ENCODE data around the gene CGB8.
"Not testable (repeated sequence)": the region's sequence is repeated elsewhere in the genome, so short reads cannot be mapped to it uniquely, and the experiment has no call there.

CGB8 gene

DNA sequence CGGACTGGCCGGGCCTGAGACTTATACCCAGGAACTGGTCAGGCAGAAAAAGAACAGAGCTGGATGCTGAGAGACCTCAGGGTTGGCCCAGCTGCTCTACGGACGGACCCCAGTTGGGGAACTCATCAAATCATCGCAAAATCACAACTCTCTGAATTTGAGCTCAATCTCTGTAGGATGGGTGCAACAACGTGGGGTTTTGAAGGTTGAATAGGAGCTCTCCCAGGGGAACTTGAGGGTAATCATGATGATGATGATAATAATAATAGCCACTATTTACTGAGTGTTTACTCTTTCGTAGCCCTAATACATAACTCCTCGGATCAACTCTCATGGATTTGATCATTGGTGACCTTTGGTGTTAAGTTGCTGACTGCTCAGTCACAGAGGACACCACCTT, 18.6 kb downstream of the CGB8 start:
- not testable (repeated sequence) for DNase-seq (ENCODE audit: low read depth in 2 of 2)

DNA sequence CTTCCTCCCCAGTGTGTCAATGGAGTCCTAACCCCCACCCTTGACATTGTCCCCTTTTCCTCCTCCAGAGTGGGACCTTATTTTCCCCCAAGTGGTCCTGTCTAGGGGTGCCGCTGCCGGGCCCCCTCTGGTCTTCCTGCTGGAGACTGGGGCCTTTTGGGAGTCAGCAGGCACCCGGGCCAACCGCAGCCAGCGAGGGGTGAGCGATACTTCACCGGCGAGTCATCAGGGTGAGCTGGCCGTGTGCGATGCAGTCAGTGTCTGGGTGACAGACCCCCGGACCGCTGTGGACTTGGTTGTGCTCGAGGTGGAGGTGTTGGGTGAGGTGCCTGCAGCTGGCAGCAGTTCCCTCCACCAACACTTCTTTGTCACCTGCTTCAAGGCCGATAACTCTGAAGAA, 19.2 kb downstream of the CGB8 start:
- not testable (repeated sequence) for DNase-seq (ENCODE audit: low read depth in 2 of 2)

DNA sequence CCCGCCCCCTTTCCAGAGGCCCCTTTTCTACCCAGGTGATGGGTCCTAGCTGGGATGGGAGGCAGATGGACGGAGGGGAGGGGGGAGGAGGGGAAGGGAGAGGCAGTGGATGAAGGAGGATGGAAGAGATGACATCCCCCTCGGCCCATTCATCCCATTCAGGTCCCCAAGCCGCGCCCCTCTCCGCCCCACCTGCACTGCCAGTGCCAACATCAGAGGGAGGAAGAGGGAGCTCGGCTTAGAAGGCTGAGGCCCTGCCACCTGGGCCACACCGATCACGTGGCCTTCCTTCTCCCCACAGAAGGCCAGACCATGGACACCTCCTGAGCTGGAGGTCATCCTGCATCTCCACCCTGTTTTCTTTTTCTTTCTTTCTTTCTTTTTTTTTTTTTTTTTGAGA, 20.2 kb downstream of the CGB8 start:
- not testable (repeated sequence) for DNase-seq (ENCODE audit: low read depth in 2 of 2)

DNA sequence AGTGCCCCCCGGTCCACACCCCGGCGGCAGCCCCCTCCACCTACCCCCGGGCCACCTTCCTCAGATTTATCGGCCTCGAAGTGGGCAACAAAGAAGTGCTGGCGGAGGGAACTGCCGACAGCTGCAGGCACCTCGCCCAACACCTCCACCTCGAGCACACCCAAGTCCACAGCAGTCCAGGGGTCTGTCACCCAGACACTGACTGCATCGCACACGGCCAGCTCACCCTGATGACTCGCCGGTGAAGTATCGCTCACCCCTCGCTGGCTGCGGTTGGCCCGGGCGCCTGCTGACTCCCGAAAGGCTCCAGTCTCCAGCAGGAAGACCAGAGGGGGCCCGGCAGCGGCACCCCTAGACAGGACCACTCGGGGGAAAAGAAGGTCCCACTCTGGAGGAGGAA, 23.3 kb downstream of the CGB8 start:
- DNase-seq (ENCODE audit: low read depth in 2 of 2) = not testable (repeated sequence)

DNA sequence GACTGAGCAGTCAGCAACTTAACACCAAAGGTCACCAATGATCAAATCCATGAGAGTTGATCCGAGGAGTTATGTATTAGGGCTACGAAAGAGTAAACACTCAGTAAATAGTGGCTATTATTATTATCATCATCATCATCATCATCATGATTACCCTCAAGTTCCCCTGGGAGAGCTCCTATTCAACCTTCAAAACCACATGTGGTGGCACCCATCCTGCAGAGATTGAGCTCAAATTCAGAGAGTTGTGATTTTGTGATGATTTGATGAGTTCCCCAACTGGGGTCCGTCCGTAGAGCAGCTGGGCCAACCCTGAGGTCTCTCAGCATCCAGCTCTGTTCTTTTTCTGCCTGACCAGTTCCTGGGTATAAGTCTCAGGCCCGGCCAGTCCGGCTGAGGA, 23.8 kb downstream of the CGB8 start:
- DNase-seq (ENCODE audit: low read depth in 2 of 2) = not testable (repeated sequence)

DNA sequence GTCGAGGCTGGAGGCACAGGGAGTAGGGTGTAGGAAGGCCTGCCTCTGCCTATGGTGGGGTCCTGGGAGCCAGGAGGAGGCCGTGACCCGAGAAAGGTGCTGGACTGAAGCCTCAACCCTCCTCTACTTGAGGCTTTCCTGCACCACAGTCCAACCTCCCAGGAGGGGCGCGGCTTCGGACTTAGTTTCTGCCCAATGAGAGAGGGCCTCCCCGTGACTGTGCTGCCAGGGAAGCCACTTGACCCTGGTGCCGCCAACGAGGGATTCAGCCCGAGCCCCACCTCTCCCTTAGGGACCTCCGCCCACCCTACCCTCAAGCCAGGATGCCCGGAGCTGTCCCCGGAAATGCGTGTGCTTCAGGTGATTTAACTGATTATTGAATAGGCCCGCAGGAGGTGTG, 24.7 kb downstream of the CGB8 start, which contains the start of gene CGB3:
CGB3 (minus strand) TSS at position 101 of the 400 bp plus-strand sequence. CDS start 362 bp downstream, outside the sequence.
- DNase-seq (ENCODE audit: low read depth in 2 of 2) = not testable (repeated sequence)

DNA sequence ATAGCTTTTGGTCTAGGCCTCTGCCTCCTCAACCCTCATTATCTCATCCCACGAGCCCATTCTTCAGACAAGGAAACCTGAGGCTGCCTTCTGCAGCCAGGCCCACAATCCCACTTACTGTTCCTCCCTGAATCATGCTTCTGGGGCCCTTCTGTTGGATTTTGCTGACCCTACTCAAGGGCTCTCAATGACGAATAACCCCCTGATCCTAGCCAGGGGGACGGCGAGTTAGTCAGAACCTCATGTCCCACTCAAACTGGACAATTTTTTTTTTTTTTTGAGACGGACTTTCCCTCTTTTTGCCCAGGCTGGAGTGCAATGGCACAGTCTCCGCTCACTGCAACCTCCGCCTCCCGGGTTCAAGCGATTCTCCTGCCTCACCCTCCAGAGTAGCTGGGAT, 26.8 kb downstream of the CGB8 start:
- no peak for DNase-seq (ENCODE audit: low read depth in 2 of 2)

DNA sequence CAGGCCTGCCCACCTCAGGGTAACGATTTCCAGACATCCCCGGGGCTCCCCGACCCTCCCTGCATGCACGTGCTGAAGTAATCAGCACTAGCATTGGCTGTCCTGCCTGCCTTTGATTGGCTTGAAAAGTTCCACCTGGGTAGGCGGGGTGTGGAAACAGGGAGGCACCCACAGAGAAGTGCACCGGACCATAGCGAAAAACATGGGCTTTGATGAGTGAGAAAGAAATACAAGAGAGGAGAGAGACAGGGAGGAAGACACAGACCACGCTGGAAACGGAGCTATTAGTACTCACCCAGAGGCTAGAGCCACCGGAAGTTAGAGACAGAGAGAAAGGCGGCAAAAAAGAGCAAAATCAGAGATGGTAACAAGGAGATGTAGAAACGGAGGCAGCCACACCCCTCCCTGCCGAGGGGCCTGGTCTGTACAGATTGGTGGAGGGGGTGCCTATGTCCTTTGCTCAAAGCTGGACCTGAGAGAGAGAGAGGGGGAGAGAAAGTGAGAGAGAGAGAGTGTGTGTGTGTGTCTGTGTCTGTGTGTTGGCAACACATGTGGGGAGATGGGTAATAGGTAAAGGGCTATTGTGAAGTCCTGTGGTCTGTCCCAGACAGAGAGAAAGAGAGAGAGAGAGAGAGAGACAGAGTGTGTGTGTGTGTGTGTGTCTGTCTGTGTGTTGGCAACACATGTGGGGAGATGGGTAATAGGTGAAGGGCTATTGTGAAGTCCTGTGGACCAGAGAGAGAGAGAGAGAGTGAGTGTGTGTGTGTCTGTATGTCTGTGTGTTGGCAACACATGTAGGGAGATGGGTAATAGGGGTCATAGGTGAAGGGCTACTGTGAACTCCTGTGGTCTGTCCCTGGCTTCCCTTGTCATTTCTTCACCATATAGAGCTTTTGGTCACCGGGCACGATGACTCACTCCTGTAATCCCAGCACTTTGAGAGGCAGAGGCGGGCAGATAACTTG, 27.7 kb downstream of the CGB8 start:
- no peak for DNase-seq (ENCODE audit: low read depth in 2 of 2)

DNA sequence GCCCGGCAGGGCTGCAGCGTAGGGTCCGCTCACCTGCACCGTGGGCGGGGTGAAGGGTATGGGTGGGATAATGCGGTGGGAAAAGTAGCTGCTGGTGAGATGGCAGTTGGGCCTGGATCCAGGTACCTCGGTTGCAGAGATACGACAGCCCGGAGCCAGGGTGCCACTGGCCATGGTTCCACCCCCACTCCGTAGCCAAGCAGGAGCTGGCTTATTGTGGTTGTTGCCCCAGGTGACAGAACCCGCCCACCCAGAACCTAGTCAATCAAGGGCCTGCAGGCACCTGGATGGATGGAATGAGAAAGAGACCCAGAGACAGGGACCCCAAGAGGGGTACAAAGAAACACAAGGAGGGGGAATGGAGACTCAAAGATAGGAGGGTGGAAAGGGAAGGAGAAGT, 28.6 kb downstream of the CGB8 start:
- DNase-seq (ENCODE audit: low read depth in 2 of 2) = no peak

DNA sequence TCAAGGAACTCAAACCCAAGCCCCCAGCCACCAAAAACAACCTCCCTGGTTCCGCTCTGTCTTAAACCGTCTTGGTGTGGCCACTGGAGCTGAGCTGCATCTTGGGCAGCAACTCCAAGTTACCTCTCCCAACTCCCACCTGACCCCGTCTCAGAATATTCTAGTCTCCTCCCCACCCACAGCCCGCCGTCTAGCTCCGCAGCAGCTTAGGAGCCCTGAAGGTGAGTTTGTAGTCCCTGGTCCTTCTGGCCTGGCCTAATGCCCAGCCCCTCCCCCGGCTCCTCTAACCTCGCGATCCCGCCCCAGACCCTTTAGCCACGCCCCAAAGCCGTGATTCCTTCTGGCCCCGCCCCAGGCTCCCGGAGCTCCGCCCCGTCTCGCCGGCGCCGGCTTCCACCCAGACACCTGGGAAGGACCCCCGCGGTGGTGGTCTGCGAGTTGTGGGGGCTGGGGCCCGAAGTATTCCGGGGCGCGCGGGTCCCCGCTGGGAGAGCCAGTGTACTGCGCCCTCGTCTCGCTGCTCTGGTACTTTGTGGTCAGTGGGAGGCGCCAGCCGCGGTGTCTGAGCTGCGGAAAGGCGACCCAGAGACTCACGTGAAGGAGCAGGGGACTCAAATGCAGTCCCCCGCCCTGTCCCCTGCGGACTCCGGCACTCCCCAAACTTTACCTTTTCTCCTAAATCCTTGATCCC, 29.5 kb downstream of the CGB8 start:
- DNase-seq (ENCODE audit: low read depth in 2 of 2) = peak; percentile 43 to 63

DNA sequence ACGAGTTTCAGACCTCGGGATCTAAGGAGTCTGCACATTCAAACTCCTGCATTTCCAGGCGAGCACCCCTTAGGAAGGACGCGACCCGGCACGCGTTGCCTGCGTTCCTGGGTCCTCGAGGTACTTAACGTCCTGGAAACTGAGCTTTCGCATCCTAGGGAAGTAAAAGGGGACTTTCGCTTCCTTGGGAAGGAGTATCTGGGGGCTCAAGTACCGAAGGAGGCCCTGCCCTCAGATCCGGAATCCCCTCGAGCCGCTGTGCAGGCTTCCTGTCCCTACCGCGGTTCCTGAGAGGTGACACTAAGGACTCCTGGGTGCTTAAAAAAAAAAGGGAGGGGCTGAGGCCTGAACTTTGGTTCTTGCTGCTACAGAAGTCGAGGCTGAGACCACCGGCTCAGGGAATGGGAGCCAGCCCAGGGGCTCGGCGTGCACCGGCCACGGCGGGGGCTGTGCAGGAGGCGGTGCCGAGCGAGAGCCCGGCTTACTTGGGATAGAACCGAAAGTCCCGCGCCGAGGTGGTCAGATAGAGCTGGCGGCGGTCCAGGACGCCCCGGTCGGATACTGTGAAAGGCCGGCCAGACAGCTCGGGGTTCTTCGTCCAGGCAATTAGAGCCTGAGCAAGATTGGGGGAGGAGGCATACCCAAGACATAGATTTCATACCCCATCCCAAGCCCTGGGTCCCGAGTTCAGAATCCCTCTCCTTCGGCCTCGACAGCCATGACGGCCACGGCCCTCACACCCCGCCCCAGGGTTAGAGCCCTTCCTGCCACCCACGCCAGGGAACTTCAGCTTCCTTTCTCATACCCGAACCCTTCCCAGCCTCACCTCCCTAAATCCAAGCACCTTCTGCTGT, 30.3 kb downstream of the CGB8 start:
- not testable (repeated sequence) for DNase-seq (ENCODE audit: low read depth in 2 of 2)

DNA sequence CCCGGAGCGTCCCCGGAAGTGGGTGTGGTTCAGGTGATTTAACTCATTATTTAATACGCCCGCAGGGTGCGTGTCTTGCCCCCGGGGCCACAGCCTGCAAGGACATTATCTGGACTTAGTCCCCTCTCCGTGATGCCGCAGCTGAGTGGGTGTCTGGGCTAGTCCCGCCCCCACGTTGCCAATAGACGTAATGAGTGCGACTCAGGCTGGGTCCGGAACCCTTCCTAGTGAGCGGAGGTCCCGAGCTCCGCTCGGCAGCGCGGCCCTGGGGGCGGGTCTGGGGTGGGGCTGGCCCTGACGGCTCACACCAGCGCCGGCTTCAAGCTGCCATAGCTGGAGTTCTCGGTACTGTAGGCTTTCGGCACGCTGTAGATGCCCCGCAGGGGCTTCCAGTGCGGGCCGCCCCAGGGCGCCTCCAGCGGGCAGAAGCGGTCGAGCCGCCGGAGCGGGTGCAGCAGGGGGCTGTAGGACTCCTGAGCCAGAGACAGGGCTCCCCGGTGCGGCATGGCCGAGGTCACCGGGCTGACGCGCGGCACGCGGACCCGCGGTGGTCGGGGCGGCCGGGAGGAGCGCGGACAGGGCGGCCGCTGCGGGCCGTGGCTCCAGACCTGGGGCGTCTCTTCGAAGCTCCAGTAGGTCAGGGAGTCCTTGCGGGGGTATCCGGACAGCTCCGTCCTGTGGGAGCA, 31.1 kb downstream of the CGB8 start:
- peak; percentile 46 to 50 for DNase-seq (ENCODE audit: low read depth in 2 of 2)

DNA sequence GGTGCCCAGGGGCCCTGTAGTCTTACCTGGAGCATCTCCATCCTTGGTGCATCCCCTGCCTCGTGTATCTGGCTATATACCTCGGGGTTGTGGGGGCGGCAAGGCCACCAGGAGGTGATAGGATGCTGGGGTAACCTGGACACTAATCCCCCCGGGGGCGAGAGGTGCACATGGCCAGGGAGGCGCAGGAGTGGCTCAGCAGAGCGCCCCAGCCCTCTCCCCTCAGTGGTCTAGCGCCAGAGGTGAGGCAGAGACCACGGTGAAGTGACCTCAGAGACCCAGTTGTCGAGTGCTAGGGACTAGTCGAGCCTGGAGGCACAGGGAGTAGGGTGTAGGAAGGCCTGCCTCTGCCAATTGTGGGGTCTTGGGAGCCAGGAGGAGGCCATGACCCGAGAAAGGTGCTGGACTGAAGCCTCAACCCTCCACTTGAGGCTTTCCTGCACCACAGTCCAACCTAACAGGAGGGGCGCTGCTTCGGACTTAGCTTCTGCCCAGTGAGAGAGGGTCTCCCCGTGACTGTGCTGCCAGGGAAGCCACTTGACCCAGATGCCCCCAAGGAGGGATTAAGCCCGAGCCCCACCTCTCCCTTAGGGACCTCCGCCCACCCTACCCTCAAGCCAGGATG, 31.8 kb downstream of the CGB8 start, which contains the start of gene LHB:
LHB (minus strand) TSS at position 51 of the 625 bp plus-strand sequence; CDS start at position 41, 10 bp downstream.
- no peak for DNase-seq (ENCODE audit: low read depth in 2 of 2)

DNA sequence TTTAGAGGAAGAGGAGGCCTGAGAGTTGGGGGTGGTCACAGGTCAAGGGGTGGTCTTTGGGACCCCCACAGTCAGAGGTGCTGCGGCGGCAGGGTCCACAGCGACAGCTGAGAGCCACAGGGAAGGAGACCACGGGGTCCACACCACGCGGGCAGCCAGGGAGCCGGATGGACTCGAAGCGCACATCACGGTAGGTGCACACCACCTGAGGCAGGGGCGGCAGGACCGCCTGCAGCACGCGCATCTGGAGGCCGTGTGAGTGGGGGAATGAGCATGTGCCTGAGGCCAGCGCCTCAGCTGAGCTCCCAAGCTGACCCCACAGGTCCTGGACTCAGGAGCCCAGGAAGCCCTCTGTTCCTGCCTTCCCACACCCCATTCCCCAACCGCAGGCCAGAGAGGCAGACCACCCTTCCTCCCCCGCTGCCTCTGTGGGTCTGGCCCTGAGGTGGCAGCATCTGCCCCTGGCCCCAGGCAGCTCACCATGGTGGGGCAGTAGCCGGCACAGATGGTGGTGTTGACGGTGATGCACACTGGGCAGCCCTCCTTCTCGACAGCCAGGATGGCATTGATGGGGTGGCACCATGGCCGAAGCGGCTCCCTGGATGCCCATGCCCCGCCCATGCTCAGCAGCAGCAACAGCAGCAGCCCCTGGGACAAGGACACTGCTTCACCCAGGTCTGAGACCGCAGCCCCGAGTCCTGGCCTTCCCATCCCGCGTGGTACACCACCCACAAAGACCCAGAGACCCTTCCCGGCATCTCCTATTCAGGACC, 32.7 kb downstream of the CGB8 start:
- DNase-seq (ENCODE audit: low read depth in 2 of 2) = no peak

DNA sequence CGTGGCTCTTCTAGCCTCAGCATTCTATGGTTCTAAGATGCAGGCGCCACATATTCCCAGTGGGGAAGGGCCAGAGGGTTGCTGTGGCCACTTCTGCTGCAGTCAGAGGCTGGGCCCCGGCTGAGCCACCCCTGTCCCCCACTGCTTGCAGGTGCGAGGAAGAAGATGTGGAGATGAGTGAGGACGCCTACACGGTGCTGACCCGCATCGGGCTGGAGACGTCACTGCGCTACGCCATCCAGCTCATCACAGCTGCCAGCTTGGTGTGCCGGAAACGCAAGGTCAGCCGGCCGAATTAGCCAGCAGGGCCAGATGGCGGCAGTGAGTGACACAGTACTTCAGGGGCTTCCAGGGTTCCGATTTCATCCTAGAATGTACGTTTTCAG, 34.0 kb downstream of the CGB8 start:
- DNase-seq (ENCODE audit: low read depth in 2 of 2) = no peak

DNA sequence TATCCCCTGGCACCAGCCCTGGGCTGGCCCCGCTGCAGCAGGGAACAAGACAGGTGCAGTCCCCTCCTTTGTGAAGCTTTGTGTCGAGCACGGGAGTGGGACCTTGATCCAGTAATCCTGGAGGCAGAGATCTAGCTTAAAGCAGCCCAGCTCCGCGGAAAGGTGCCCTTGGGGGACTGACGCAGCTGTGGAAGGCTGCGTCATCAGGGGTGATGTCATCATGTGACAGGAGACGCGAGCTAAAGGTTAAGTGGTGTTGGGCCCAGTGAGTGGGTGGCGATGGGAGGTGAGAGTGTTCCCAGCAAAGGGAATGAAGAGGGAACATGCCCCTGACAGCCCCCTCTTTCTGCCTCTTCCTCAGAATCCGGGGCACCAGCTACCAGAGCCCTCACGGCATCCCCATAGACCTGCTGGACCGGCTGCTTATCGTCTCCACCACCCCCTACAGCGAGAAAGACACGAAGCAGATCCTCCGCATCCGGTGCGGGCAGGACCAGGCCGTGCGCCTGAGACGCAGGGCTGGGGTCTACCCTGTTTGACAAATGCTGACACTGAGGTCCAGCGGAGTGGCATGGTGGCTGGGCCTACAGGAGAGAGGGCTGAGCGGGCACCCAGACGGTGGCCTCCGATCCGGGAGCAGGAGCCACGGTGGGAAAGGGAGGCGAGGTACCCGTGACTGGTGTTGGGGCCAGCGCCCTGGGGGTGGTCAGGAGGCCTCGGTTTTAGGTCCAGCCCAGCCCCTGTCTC, 34.6 kb downstream of the CGB8 start:
- DNase-seq (ENCODE audit: low read depth in 2 of 2) = no peak

DNA sequence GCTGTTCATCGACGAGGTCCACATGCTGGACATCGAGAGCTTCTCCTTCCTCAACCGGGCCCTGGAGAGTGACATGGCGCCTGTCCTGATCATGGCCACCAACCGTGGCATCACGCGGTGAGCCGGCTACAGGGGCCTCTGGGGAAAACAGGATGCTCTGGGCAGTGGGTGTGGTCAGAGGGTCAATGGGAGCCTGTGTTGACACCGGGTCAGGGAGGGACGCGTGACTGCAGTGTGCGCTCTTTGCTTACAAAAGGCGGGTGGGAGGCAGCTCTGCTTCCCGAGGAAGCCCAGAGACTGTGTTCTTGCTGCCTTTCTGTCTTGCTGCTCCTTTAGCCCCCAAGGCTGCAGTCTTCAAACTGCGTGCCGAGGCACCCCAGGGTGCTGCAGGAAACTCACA, 37.7 kb downstream of the CGB8 start:
- DNase-seq (ENCODE audit: low read depth in 2 of 2) = no peak

DNA sequence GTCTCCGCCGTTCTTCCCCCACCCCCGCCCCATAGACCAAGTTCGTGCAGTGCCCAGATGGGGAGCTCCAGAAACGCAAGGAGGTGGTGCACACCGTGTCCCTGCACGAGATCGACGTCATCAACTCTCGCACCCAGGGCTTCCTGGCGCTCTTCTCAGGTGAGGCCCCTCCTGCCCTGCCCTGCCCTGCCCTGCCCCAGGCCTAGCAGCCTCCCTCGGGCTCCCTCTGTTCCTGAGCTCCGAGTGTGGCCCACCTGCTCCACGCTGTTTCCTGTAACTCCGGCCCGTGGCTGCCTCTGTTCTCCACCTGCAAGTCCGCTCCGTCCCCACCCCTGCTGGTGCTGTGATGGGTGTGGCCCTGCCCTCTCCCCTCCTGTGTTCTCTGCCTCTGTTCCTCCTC, 38.5 kb downstream of the CGB8 start:
- no peak for DNase-seq (ENCODE audit: low read depth in 2 of 2)

DNA sequence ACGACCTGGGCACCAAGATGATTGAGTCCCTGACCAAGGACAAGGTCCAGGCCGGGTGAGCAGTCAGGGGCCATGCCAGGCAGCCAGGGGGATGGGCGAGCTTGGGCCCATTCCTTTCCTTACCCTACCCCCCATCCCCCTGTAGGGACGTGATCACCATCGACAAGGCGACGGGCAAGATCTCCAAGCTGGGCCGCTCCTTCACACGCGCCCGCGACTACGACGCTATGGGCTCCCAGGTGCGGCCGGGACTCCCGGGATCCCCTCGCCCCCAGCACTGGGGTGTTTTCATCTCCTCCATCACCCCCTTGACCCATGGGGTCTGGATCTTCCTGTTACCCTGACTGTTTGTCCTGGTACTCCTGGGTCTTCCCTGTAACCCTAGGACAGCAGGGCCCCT, 39.1 kb downstream of the CGB8 start:
- no peak for DNase-seq (ENCODE audit: low read depth in 2 of 2)

Data from stimulated activated CD8-positive, alpha-beta memory T cell treated with anti-CD3 and anti-CD28 coated beads, Interleukin-2, amount 100 ng/mL, for 48 hours (primary cell).